ENCODE results near the gene OR5H15. TPM values are rescaled to one million over a fixed set of nuclear protein-coding genes. Genes with fewer than 3 reads are reported as not detected.

The OR5H15 gene
- total RNA-seq, 1 experiment from 2014 or later: not detected

DNA sequence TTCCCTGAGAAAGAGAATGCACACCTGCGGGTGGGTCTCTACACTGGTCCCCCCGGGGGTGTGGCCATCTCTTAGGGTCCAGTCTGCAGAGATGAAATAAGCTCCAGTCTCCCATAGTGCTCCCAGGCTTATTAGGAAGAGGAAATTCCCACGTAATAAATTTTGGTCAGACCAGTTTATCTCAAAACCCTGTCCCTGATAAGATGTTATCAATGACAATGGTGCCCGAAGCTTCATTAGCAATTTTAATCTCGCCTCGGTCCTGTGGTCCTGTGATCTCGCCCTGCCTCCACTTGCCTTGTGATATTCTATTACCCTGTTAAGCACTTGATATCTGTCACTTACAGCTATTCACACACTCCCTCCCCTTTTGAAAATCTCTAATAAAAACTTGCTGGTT lies 46.8 kb downstream of the OR5H15 start:
- no peak for DNase-seq (ENCODE audit: low read depth, low spot score)
- in situ Hi-C loops (cut with HindIII; ENCODE audit: low pct_unique_long_range_greater_than_20kb, low sequenced_read_pairs): no loop called here

DNA sequence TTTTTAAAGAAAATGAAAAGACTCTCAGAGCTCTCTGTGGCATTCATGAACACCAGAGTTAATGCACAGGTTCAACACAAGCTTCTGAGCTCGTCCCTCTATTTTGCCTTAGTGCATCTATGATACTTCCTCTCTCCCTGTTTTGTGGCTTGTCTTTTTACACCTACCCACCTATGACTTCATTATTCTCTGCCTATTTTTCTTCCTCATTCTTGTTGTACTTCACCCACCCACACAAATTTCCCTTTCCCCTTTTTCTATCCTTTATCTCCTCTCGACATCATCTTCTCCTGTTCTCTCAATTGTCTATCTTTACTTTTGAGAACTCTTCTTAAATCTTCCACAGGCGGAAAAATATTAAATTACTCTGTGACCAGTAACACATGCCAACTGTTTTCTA lies 48.6 kb downstream of the OR5H15 start:
- no peak for DNase-seq (ENCODE audit: low read depth, low spot score)
- in situ Hi-C loops (cut with HindIII; ENCODE audit: low pct_unique_long_range_greater_than_20kb, low sequenced_read_pairs): no loop called here

Other genes with a start within 250 kb of the OR5H15 start
- 45.9 and 47.8 TPM in 2 replicates for gene RIOX2, start 194.3 kb upstream of the OR5H15 start, total RNA-seq (2014; rRNA removed; shearing (Covaris generic))
- gene GABRR3, start 131.4 kb upstream of the OR5H15 start, total RNA-seq (2014; rRNA removed; shearing (Covaris generic)): not detected in 2 replicates
- gene OR5AC2, start 79.5 kb upstream of the OR5H15 start, total RNA-seq (2014; rRNA removed; shearing (Covaris generic)): not detected in 2 replicates
- gene OR5H1, start 36.0 kb upstream of the OR5H15 start, total RNA-seq (2014; rRNA removed; shearing (Covaris generic)): not detected in 2 replicates
- gene OR5H14, start 19.2 kb upstream of the OR5H15 start, total RNA-seq (2014; rRNA removed; shearing (Covaris generic)): not detected in 2 replicates
- gene OR5H6, start 97.5 kb downstream of the OR5H15 start, total RNA-seq (2014; rRNA removed; shearing (Covaris generic)): not detected in 2 replicates
- not detected in 2 replicates for gene OR5H2, start 115.8 kb downstream of the OR5H15 start, total RNA-seq (2014; rRNA removed; shearing (Covaris generic))
- not detected in 2 replicates for gene OR5K4, start 187.2 kb downstream of the OR5H15 start, total RNA-seq (2014; rRNA removed; shearing (Covaris generic))
- not detected in 2 replicates for gene OR5K3, start 224.0 kb downstream of the OR5H15 start, total RNA-seq (2014; rRNA removed; shearing (Covaris generic))

Measured in SK-MEL-5 (cell line).